Thyroid gland (tissue), 4 donors: ENCODE measurements around the gene COL5A3.

Experiments used
- POLR2A ChIP-seq, 2 donors: fragments of 450-650 bp; IDR thresholded peaks; one replicate each; pipeline ENCODE4 v1.6.1; 2017; ENCODE audit warnings: antibody characterized with exemption in 2 of 2, mild to moderate bottlenecking in 2 of 2, moderate library complexity in 1 of 2
- TF ChIP-seq, protein P1 (sequence below), 6 experiments: fragments of 200-600 bp in 3 of 6; fragments of 450-650 bp in 3 of 6; sonication (generic) in 3 of 6; IDR thresholded peaks; one replicate each; pipeline ENCODE4 v1.5.1; 2016 to 2019; ENCODE audit warnings: antibody characterized with exemption in 6 of 6, mild to moderate bottlenecking in 2 of 6, inconsistent platforms in 1 of 6, moderate library complexity in 1 of 6

- no peak for TF ChIP-seq POLR2A (IDR thresholded peaks at IDR 0.05)
- TF ChIP-seq, protein P1, sequence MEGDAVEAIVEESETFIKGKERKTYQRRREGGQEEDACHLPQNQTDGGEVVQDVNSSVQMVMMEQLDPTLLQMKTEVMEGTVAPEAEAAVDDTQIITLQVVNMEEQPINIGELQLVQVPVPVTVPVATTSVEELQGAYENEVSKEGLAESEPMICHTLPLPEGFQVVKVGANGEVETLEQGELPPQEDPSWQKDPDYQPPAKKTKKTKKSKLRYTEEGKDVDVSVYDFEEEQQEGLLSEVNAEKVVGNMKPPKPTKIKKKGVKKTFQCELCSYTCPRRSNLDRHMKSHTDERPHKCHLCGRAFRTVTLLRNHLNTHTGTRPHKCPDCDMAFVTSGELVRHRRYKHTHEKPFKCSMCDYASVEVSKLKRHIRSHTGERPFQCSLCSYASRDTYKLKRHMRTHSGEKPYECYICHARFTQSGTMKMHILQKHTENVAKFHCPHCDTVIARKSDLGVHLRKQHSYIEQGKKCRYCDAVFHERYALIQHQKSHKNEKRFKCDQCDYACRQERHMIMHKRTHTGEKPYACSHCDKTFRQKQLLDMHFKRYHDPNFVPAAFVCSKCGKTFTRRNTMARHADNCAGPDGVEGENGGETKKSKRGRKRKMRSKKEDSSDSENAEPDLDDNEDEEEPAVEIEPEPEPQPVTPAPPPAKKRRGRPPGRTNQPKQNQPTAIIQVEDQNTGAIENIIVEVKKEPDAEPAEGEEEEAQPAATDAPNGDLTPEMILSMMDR (IDR thresholded peaks at IDR 0.05), result peak; percentile 73 to 95 (median 86)
Measured at GRCh38 chr19:9934132-9934950, 76.0 kb downstream of the COL5A3 start.
